HG03520 (cell line): Measurements from ENCODE around the gene BRD7.

Experiments
- ATAC-seq: cut with Tn5 transposase; IDR thresholded peaks from one replicate; pipeline ENCODE4 v1.9.1; 2021; ENCODE audit warnings: mild to moderate bottlenecking, moderate library complexity; ENCODE audit not compliant: unreplicated experiment

BRD7 gene

GRCh38 chr16:50390371-50390771 lies 21.6 kb upstream of the BRD7 start:
- ATAC-seq, result no peak

- no peak for ATAC-seq
Measured at GRCh38 chr16:50389900-50390299, 21.1 kb upstream of the BRD7 start.

GRCh38 chr16:50388496-50388895 lies 19.7 kb upstream of the BRD7 start:
- no peak for ATAC-seq

DNA sequence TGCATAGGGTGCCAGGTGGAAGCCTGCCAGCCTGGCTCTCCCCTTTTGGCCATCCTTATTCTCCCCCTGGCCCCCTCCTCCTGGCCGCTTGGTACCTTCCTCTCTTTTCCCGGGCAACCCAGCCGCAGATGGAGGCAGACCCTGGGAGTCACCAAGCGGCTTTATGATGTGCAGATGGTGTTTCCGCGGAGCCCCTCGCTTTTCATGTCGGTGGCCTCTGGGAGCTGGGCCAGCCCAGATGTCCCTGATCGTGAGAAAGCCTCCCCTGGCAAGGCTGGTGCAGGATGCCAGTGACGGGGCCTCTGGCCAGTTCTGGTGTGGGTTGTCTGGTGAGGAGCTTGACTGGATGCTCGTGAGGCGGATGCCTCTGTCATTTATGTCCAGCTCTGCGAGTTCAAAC lies 18.0 kb upstream of the BRD7 start:
- no peak for ATAC-seq

- no peak for ATAC-seq
Measured at GRCh38 chr16:50386139-50386538, 17.4 kb upstream of the BRD7 start.

- no peak for ATAC-seq
Measured at GRCh38 chr16:50384500-50385135, 15.8 kb upstream of the BRD7 start.

DNA sequence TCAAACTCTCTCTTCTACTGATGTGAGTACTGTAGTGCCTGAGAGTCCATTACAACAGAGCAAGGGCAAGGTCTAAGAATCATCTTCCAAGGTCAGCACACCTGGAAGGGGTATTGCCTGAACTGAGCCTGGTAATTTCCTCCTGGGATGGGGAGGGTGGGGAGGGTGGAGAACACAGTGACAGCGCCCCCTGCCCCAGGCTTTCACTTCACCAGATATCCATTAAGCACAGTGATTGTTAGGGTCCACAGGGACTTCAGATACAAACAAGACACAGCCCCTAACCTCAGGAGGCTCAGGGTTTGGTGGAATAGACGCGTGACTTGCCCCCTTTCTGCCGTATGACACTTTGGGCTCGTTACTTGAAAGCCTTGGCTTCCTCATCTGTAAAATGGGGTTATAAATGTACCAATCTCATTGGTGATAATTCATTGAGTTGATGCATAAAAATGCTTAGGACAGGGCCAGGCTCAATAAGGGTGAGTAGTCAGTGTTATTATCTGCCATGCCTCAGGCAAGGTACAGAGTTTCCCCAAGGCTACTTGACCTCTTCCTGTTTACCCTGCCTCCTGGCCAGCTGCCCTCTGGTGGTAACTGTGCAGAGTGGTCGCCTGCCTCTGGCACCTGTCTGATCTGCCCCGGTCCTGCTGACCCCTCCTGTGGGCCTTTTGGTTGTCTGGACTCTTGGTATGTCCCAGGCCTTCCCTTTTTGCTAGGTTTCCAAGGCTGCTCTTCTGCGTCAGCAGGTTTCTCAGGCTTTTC lies 13.1 kb upstream of the BRD7 start:
- ATAC-seq, result no peak

GRCh38 chr16:50378417-50378816 lies 9.6 kb upstream of the BRD7 start:
- ATAC-seq, result no peak

- no peak for ATAC-seq
Measured at GRCh38 chr16:50377001-50377400, 8.2 kb upstream of the BRD7 start.

DNA sequence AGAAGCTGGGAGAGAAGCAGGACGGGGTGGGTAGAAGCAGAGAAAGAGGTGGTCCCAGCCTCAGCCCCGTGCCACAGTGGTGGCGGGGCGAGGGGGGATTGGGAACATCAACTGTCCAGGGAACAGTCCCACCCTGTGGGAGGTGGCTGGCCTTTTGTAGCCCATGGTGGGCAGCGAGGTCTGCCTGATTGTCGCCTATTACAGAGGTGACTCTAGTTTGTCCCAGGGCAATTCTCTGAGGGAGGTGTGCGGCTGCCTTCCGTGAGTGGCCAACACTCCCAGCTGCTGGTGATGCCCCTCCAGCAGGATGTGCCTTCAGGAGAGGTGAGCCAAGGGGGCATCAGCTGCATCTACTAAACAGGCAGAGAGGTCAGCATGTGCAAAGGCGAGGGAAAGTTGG lies 5.0 kb upstream of the BRD7 start:
- ATAC-seq, result no peak

- ATAC-seq, result no peak
Measured at GRCh38 chr16:50373345-50373701, 4.5 kb upstream of the BRD7 start.

DNA sequence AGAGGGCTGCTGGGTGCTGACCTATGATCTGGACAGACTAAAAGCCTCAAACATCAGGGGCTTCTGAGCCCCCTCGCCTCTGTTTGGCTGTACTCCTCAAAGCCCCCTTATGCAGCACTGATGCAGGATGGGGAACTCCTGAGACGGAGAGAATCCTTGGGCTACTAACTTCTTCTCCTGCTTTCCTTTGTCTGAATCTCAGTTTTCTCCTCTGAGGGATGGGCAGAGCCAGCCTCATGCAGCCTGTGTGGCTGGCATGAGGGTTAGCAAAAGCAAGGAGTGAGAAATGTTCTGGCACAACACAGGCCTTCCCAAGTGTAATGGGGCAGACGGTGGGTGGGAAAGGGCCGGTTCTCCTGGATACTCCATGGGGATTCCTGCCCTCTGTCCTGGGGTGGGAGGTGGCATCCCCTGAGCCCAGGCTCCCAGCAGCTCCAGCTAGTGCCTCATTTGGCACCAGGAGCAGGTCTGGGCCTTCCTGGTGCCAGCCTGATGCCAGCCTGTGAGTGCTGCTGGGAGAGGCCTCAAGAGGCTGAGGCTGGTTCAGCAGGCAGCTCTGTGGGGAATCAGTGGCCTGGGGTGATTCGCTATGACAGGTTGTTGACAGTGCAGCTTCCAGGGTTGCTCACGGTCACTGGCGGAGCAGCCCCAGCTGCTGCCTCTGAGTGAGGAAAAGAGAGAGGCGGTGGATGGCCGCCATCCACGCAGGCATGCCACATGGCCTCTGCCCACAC lies 4.0 kb upstream of the BRD7 start:
- ATAC-seq, result no peak

DNA sequence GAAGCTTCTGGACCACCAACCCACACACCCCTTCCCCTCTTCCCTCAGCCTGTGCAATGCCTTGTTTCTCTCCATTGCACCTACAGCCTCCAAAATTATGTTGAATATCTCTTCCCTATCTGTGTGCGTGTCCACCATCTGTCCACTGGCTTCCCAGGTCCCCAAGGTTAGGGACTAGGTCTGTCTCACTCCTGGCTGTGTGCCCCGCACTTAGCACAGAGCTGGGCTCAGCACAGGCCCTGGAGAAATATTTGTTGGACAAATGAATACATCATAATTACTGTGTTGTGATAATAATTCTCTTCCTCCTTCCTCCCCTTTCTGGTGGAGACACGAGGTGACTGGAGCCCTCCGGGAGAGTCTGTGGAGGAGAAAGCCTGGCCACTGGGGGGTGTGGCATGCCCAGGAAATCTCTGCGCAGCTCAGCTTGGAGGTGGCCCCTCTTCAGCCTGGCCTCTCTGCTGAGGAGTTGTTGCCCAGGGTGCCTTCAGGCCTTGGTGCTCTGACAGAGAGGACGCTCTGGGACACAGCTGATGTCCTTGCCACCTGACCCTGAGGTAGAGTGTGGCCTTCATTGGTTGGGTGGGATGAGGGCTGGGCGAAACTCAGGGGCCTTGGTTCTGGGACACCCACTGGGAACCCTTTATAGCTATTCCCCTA lies 3.3 kb upstream of the BRD7 start:
- no peak for ATAC-seq

GRCh38 chr16:50371036-50371716 lies 2.4 kb upstream of the BRD7 start:
- ATAC-seq, result no peak

DNA sequence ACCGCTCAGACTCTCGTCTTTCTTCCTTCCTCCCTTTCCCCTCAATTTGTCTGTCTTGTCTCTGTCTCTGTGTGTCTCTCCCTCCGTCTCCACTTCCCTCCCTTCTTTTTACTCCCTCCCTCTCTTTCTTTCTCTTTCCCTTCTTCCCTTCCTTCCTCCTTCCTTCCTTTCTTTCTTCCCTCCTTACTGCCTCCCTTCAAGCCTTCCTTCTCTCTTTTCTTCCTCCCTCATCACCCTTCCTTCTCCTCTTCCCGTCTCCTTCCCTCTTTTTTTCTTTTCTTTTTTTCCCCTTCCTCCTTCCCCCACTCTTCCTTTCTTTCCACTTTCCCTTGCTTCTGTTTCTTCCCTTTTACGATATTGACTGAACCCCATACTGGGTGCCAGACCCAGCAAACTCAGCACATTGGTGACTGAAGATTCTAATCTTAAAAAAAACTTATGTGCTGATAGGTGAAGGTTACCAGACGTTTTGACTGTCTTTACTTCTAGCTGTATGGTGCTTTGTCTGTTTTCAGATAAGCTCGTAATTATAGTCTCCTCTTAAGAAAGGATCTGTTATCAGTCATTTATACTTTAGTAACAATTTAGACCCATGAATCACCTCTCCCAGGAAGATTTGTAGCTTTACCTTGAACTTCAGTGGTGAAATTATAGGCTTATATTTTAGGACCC lies 481 bp upstream of the BRD7 start:
- peak; percentile 4 for ATAC-seq

DNA sequence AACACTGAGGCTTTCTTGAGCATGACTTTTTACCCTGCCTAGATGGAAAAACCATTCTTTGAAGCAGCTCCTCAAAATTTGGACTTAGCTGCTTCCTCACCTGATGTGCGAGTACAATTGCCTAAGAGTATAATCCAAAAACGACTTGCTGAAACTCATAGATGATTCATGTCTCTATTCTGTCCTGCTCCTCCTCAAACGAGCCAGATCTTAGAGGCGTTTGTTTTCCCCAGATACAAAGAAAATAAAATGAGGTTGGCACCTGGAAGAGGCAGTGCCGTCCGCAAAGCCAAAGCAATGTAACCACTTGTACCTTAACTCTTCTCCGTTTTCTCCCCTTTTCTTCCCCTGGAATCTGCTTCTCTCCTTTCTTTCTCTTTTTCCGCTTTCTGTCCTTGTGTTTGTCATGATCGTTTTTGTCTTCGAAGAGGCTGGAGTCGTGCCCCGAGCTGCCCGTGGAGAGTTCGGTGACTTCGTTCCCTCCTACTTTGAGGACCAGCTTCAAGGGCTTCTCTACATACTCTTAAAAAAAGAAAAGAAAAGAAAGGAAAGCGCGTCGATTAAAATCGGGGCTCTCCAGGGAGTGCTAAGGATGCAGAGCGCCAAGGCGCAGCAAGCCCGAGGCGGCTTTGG lies 895 bp downstream of the BRD7 start:
- no peak for ATAC-seq

DNA sequence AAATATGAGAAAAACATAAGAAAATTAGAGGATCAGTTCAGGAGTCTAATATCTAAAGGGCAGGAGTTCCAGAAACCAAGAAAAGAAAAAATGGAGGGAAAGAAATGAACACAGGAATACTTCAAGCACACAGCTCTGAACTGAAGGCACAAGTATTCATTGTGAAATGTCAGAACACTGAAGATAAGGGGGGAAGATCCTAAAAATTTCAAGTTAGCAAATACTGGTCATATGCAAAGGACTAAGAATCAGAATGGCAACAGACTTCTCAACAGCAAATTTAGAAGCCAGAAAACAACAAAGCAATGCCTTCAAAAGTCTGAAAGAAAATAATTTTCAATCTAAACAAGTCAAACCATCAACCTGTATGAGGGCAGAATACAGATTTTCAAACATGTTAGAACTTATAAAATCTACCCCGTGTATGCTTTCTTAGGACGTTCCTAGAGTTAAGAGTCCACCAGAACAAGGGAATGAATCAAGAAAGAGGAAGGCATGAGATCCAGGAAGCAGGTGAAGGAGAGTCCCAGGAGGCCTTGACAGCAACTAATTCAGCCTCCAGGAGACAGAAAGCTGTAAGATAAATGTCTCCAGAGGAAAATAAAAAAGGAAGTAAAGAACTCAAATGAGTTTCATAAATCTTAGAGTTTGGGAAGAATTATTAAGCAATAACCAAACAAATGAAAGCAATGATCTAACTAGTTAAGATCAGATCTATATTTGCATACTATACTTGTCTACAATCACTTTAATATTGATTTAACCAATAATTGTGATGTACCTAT lies 2.8 kb downstream of the BRD7 start:
- ATAC-seq, result no peak

DNA sequence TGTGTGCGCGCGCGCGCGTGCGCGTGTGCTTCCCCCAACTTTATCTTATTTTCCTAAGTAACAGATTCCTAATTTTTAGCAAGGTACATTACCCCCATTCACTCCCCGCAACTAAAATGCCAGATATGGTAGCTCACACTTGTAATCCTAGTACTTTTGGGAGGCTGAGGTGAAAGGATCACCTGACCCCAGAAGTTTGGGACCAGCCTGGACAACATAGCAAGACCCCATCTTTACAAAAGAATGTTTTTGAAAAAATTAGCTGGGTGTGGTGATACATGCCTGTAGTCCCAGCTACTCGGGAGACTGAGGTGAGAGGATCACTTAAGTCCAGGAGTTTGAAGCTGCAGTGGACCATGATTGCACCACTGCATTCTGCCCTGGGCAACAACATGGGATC lies 5.1 kb downstream of the BRD7 start:
- no peak for ATAC-seq

DNA sequence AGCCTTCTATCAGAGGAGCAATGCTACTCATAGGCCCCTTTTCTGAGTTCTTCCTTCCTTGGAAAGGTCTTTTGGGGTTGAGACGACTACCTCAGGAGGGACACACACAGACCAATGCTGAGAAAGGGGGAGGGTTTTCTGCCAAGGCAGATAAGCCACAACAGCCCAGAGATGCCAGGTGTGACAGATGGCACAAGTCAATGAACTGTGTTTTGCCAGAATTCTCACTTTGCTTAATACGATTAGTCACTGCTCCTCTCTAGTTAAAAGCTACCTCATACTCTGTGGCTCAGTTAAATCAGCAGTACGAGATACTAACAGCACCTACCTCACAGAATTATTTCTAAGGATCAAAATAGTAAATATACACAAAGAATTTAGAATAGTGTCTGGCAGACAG lies 8.0 kb downstream of the BRD7 start:
- no peak for ATAC-seq
